IMR-90 (cell line): Measurements from ENCODE around the gene TLK2. TPM values are rescaled to one million over a fixed set of nuclear protein-coding genes. Genes with fewer than 3 reads are reported as not detected.
"Not testable (repeated sequence)": the region's sequence is repeated elsewhere in the genome, so short reads cannot be mapped to it uniquely, and the experiment has no call there.

Source experiments
- ATAC-seq: fragments of 200-7000 bp; cut with Tn5 transposase; 2 replicates; pipeline ENCODE4 v1.9.1; 2020; ENCODE audit warnings: low read depth, mild to moderate bottlenecking, moderate library complexity
- BruUV-seq: library from RNA; stranded (reverse); fragments of 400-500 nt; replicated peaks from 2 replicates; lab custom pipeline; 2021; lab: Mats Ljungman, UMichigan
- CTCF ChIA-PET: fragments of 300-600 bp; formaldehyde crosslinking; extraction: SDS; loops from one replicate; lab custom pipeline; 2021; ENCODE audit warnings: antibody characterized with exemption; lab: Yijun Ruan, JAX
- POLR2A ChIA-PET: fragments of 300-600 bp; sonication (Branson Sonifier 250); formaldehyde crosslinking; loops from one replicate; lab custom pipeline; 2022; ENCODE audit warnings: antibody characterized with exemption; ENCODE audit not compliant: unreplicated experiment; lab: Charles Lee
- DNase-seq: peaks from one replicate; pipeline ENCODE4 v3.0.0; 2013
- H2AFZ ChIP-seq: replicated peaks from 2 replicates; pipeline ENCODE3; 2013; ENCODE audit warnings: low read length, mild to moderate bottlenecking; ENCODE audit not compliant: poor library complexity
- H2AK5ac ChIP-seq: 2 replicates; pipeline ENCODE4 v1.6.1; 2013; ENCODE audit warnings: low read depth, low read length, inconsistent platforms
- H2AK9ac ChIP-seq: replicated peaks from 2 replicates; pipeline ENCODE3; 2013; ENCODE audit warnings: mild to moderate bottlenecking, low read depth, low read length, moderate library complexity; ENCODE audit not compliant: poor library complexity
- H2BK120ac ChIP-seq: 2 replicates; pipeline ENCODE4 v1.6.1; 2013; ENCODE audit warnings: low read depth, low read length, inconsistent platforms
- H2BK15ac ChIP-seq: 3 replicates; pipeline ENCODE4 v1.6.1; 2013; ENCODE audit warnings: low read depth, low read length, inconsistent platforms
- H2BK20ac ChIP-seq: 2 replicates; pipeline ENCODE4 v1.6.1; 2013; ENCODE audit warnings: low read depth, mild to moderate bottlenecking, inconsistent platforms, low read length, moderate library complexity
- H2BK5ac ChIP-seq: 2 replicates; pipeline ENCODE4 v1.6.1; 2013; ENCODE audit warnings: mild to moderate bottlenecking, low read depth, low read length, inconsistent platforms; ENCODE audit not compliant: poor library complexity, severe bottlenecking
- H3K14ac ChIP-seq: replicated peaks from 2 replicates; pipeline ENCODE4 v1.6.1; 2013; ENCODE audit warnings: low read depth, low read length, inconsistent platforms
- H3K18ac ChIP-seq: 2 replicates; pipeline ENCODE4 v1.6.1; 2013; ENCODE audit warnings: low read depth, low read length, control low read depth
- H3K23ac ChIP-seq: 2 replicates; pipeline ENCODE4 v1.6.1; 2013; ENCODE audit warnings: low read depth, low read length, inconsistent platforms
- H3K27ac ChIP-seq: 2 replicates; pipeline ENCODE4 v1.5.1; 2013; ENCODE audit warnings: mild to moderate bottlenecking, control low read depth, low read length; ENCODE audit not compliant: insufficient read depth
- H3K27me3 ChIP-seq: 2 replicates; pipeline ENCODE4 v1.6.1; 2013; ENCODE audit warnings: low read length; ENCODE audit not compliant: control insufficient read depth, insufficient read depth
- H3K36me3 ChIP-seq: 2 replicates; pipeline ENCODE4 v1.6.1; 2013; ENCODE audit warnings: low read length, mixed read lengths; ENCODE audit not compliant: control insufficient read depth, insufficient read depth
- H3K4ac ChIP-seq: 2 replicates; pipeline ENCODE4 v1.6.1; 2013; ENCODE audit warnings: low read depth, low read length, inconsistent platforms
- H3K4me1 ChIP-seq: 2 replicates; pipeline ENCODE4 v1.6.1; 2013; ENCODE audit warnings: low read length, mixed read lengths; ENCODE audit not compliant: control insufficient read depth, insufficient read depth
- H3K4me2 ChIP-seq: 2 replicates; pipeline ENCODE4 v1.6.1; 2013; ENCODE audit warnings: low read depth, mild to moderate bottlenecking, control low read depth, low read length, moderate library complexity
- H3K4me3 ChIP-seq: 2 replicates; pipeline ENCODE4 v1.5.1; 2013; ENCODE audit warnings: low read depth, mild to moderate bottlenecking, control low read depth, low read length, moderate library complexity; ENCODE audit not compliant: insufficient read depth
- H3K56ac ChIP-seq: 2 replicates; pipeline ENCODE4 v1.6.1; 2013; ENCODE audit warnings: low read length, inconsistent platforms; ENCODE audit not compliant: insufficient read depth; ENCODE audit errors: extremely low read depth
- H3K79me1 ChIP-seq, 2 experiments: 2 replicates each; pipeline ENCODE4 v1.6.1; 2013; ENCODE audit warnings: low read length in 2 of 2, inconsistent platforms in 1 of 2, low read depth in 1 of 2
- H3K9ac ChIP-seq: 2 replicates; pipeline ENCODE4 v1.6.1; 2013; ENCODE audit warnings: low read depth, low read length, control low read depth
- H3K9me1 ChIP-seq: 2 replicates; pipeline ENCODE4 v1.6.1; 2013; ENCODE audit warnings: low read length, inconsistent platforms; ENCODE audit not compliant: insufficient read depth
- H3K9me3 ChIP-seq: 2 replicates; pipeline ENCODE4 v1.6.1; 2013; ENCODE audit warnings: low read length; ENCODE audit not compliant: control insufficient read depth, insufficient read depth
- H4K20me1 ChIP-seq: 2 replicates; pipeline ENCODE4 v1.6.1; 2013; ENCODE audit warnings: low read length, inconsistent platforms; ENCODE audit not compliant: insufficient read depth
- H4K5ac ChIP-seq: 2 replicates; pipeline ENCODE4 v1.6.1; 2013; ENCODE audit warnings: mild to moderate bottlenecking, low read depth, low read length, control low read depth
- H4K8ac ChIP-seq, 2 experiments: 2 replicates each; pipeline ENCODE4 v1.6.1; 2013; ENCODE audit warnings: low read depth in 2 of 2, low read length in 2 of 2, control low read depth in 1 of 2, inconsistent platforms in 1 of 2
- H4K91ac ChIP-seq: 2 replicates; pipeline ENCODE4 v1.6.1; 2013; ENCODE audit warnings: low read depth, low read length, inconsistent platforms; ENCODE audit not compliant: insufficient read depth
- WGBS, 2 experiments: methylation state at CpG; one replicate each; pipeline versions ENCODE4 v1.1.5 to v1.1.7; 2013; ENCODE audit warnings: missing lambda C conversion rate in 2 of 2; ENCODE audit not compliant: insufficient read length in 1 of 2; ENCODE audit errors: extremely low coverage in 2 of 2; 5-methylcytosine and 5-hydroxymethylcytosine counted together
- dilution Hi-C: fragments of 300-500 bp; cut with HindIII; formaldehyde crosslinking; loops from one replicate; pipeline ENCODE4 v1.14.3; 2018; ENCODE audit warnings: low sequenced_read_pairs; ENCODE audit not compliant: unreplicated experiment
- in situ Hi-C: fragments of 300-500 bp; cut with MboI; formaldehyde crosslinking; loops from 3 replicates; pipeline ENCODE4 v1.14.3; 2019; ENCODE audit warnings: low sequenced_read_pairs, inconsistent platforms, mixed read lengths
- intact Hi-C: fragments of 100-400 bp; cut with micrococcal nuclease; formaldehyde crosslinking; loops from 2 replicates; pipeline ENCODE4 v1.10.0; 2022
- polyA plus RNA-seq, 3 experiments: library from polyadenylated mRNA; depleted of rRNA; stranded (reverse); fragments of >200 nt; gene quantifications; 2 replicates each; pipeline ENCODE4 v1.2.3, GENCODE V29; 2012; ENCODE audit warnings: low replicate concordance in 1 of 3
- total RNA-seq: library from RNA; depleted of rRNA; stranded (reverse); fragments of >200 nt; gene quantifications from 2 replicates; pipeline ENCODE4 v1.2.3, GENCODE V29; 2012

Gene TLK2
- total and polyA plus RNA-seq, 2 of the 4 experiments (the other 2 are of a cell fraction), result 35.7 to 39.4 TPM

DNA sequence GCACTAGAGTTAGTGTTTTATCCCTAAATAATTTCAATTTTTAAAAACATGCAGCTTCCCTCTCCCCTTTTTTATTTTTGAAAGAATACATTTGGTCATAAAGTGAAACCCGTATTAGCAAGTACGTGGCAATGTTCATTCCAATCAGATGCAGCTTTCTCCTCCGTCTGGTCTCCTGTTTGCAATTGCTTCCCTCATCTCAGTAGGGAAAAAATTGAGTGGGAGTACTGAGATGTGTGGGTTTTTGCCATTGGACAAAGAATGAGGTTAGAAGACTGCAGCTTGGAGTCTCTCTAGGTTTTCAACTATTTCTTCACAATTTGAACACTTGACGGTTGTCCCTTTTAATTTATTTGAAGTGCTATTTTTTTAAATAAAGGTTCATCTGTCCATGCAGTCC, 134.5 kb downstream of the TLK2 start:
- H4K8ac ChIP-seq, H4K20me1 ChIP-seq, H2BK15ac ChIP-seq, H3K18ac ChIP-seq, H3K27me3 ChIP-seq, H2AK5ac ChIP-seq, ATAC-seq, dilution Hi-C loops, CTCF ChIA-PET, H3K4me2 ChIP-seq, POLR2A ChIA-PET, H3K56ac ChIP-seq, H2BK5ac ChIP-seq, H4K5ac ChIP-seq, H3K9ac ChIP-seq, DNase-seq, H3K4me1 ChIP-seq, H3K27ac ChIP-seq, H3K9me3 ChIP-seq, BruUV-seq, H2AK9ac ChIP-seq, H4K91ac ChIP-seq, H2AFZ ChIP-seq, H2BK120ac ChIP-seq, H3K23ac ChIP-seq, H2BK20ac ChIP-seq, H3K4ac ChIP-seq, H3K4me3 ChIP-seq, H3K14ac ChIP-seq, in situ Hi-C loops: not testable (repeated sequence)
- Histone ChIP-seq H3K36me3 (peaks cover 37% of the 10 kb centered on the region), H3K9me1 (peaks cover 18% of the 10 kb centered on the region), H3K79me1 (peaks cover 21 to 48% of the 10 kb centered on the region in 2 experiments)
- no CpG with 5 or more reads among the region's 4 CpGs for WGBS, 2 experiments
- intact Hi-C loops, result loop anchor here (5.0 kb wide), 1 partner anchor 41 kb away; no protein-coding TSS in a partner anchor
